PC-9 (cell line): ENCODE measurements around the gene NACC2. TPM values are rescaled to one million over a fixed set of nuclear protein-coding genes. Genes with fewer than 3 reads are reported as not detected.
A peak's percentile ranks its signal among the peaks of the same experiment; 100 is the strongest.

Source experiments
- BruUV-seq: library from RNA; stranded (reverse); fragments of 400-500 nt; replicated peaks from 2 replicates; lab custom pipeline; 2021; lab: Mats Ljungman, UMichigan
- CTCF ChIA-PET: fragments of 300-600 bp; sonication (Branson Sonifier 250); formaldehyde crosslinking; loops from one replicate; lab custom pipeline; 2022; ENCODE audit warnings: antibody characterized with exemption; lab: Charles Lee
- POLR2A ChIA-PET: fragments of 300-600 bp; sonication (Branson Sonifier 250); formaldehyde crosslinking; loops from one replicate; lab custom pipeline; 2022; ENCODE audit warnings: antibody characterized with exemption; ENCODE audit not compliant: unreplicated experiment; lab: Charles Lee
- DNase-seq, 2 experiments: peaks; one replicate each; pipeline versions ENCODE4 v3.0.0 to v3.0.0-alpha.2; 2015 to 2022; ENCODE audit warnings: mixed read lengths in 1 of 2
- H2AFZ ChIP-seq: fragments of 200-600 bp; sonication (generic); 2 replicates; pipeline ENCODE4 v1.8.1; 2017; ENCODE audit warnings: antibody characterized with exemption
- H3F3A ChIP-seq: fragments of 200-600 bp; sonication (generic); 2 replicates; pipeline ENCODE4 v1.8.1; 2017; ENCODE audit warnings: antibody characterized with exemption, mild to moderate bottlenecking, low read depth; ENCODE audit not compliant: insufficient read depth
- H3K27ac ChIP-seq: fragments of 200-600 bp; sonication (generic); 2 replicates; pipeline ENCODE4 v1.6.1; 2016; ENCODE audit warnings: mixed run types
- H3K27me3 ChIP-seq: fragments of 200-600 bp; sonication (generic); 2 replicates; pipeline ENCODE4 v1.6.1; 2016; ENCODE audit warnings: low read depth, mixed run types; ENCODE audit not compliant: insufficient read depth
- H3K36me3 ChIP-seq: fragments of 200-600 bp; sonication (generic); 2 replicates; pipeline ENCODE4 v1.6.1; 2016; ENCODE audit warnings: low read depth, mixed run types
- H3K4me1 ChIP-seq: fragments of 200-600 bp; sonication (generic); replicated peaks from 2 replicates; pipeline ENCODE4 v1.6.1; 2016; ENCODE audit warnings: mixed run types; ENCODE audit not compliant: insufficient read depth
- H3K4me2 ChIP-seq: fragments of 200-600 bp; sonication (generic); 2 replicates; pipeline ENCODE4 v1.6.1; 2017; ENCODE audit warnings: mixed run types
- H3K4me3 ChIP-seq: fragments of 200-600 bp; sonication (generic); 2 replicates; pipeline ENCODE4 v1.6.1; 2016; ENCODE audit warnings: mixed run types
- H3K79me2 ChIP-seq: fragments of 200-600 bp; sonication (generic); 2 replicates; pipeline ENCODE4 v1.6.1; 2017; ENCODE audit warnings: low read depth, mixed run types
- H3K9me2 ChIP-seq: fragments of 200-600 bp; sonication (generic); 2 replicates; pipeline ENCODE4 v1.8.1; 2017; ENCODE audit warnings: mild to moderate bottlenecking; ENCODE audit not compliant: insufficient read depth
- H3K9me3 ChIP-seq: fragments of 200-600 bp; sonication (generic); 2 replicates; pipeline ENCODE4 v1.8.1; 2016; ENCODE audit warnings: low read depth; ENCODE audit not compliant: insufficient read depth
- H4K20me1 ChIP-seq: fragments of 200-600 bp; sonication (generic); 2 replicates; pipeline ENCODE4 v1.8.1; 2017; ENCODE audit not compliant: insufficient read depth
- EZH2 ChIP-seq: fragments of 200-600 bp; sonication (generic); IDR thresholded peaks from 2 replicates; pipeline ENCODE4 v1.8.0; 2017; ENCODE audit warnings: antibody characterized with exemption, low read depth
- intact Hi-C: fragments of 100-400 bp; cut with micrococcal nuclease; formaldehyde crosslinking; loops from one replicate; pipeline ENCODE4 v1.10.0; 2022; ENCODE audit not compliant: unreplicated experiment
- total RNA-seq: library from RNA; stranded (reverse); gene quantifications from 2 replicates; pipeline ENCODE4 v1.2.3, GENCODE V29; 2021
- TF ChIP-seq, protein P1 (sequence below): fragments of 200-600 bp; sonication (generic); conservative IDR thresholded peaks from 2 replicates; pipeline ENCODE4 v1.6.1; 2017; ENCODE audit warnings: mixed run types, antibody characterized with exemption, mild to moderate bottlenecking, moderate library complexity

The NACC2 gene
- total RNA-seq, 1 experiment from 2014 or later: 22.4 TPM

GRCh38 chr9:136031741-136032730, 63.1 kb downstream of the NACC2 start:
- Histone ChIP-seq H3K36me3 (no peaks in the 10 kb centered on the region), H2AFZ (no peak overlapping the region), H3F3A (0 out of 2 replicates have a peak, but pooled peaks cover 5% of the 10 kb centered on the region), H3K9me3 (no peaks in the 10 kb centered on the region), H3K4me3 (no peak overlapping the region), H3K9me2 (no peaks in the 10 kb centered on the region), H3K27me3 (no peaks in the 10 kb centered on the region), H3K79me2 (no peaks in the 10 kb centered on the region), H3K4me1 (no peaks in the 10 kb centered on the region), H4K20me1 (peaks cover 8% of the 10 kb centered on the region; the same call in 1 of the 2 replicates), H3K27ac (no peak overlapping the region), H3K4me2 (no peak overlapping the region)
- ChIA-PET CTCF (no interaction called here), POLR2A (no interaction called here)
- DNase-seq: peak in 1 of 2 experiments; percentile 4
- TF ChIP-seq, protein P1, sequence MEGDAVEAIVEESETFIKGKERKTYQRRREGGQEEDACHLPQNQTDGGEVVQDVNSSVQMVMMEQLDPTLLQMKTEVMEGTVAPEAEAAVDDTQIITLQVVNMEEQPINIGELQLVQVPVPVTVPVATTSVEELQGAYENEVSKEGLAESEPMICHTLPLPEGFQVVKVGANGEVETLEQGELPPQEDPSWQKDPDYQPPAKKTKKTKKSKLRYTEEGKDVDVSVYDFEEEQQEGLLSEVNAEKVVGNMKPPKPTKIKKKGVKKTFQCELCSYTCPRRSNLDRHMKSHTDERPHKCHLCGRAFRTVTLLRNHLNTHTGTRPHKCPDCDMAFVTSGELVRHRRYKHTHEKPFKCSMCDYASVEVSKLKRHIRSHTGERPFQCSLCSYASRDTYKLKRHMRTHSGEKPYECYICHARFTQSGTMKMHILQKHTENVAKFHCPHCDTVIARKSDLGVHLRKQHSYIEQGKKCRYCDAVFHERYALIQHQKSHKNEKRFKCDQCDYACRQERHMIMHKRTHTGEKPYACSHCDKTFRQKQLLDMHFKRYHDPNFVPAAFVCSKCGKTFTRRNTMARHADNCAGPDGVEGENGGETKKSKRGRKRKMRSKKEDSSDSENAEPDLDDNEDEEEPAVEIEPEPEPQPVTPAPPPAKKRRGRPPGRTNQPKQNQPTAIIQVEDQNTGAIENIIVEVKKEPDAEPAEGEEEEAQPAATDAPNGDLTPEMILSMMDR: no peak
- no peak for TF ChIP-seq EZH2
- BruUV-seq: no TSS peak
- intact Hi-C loops: no loop called here

DNA sequence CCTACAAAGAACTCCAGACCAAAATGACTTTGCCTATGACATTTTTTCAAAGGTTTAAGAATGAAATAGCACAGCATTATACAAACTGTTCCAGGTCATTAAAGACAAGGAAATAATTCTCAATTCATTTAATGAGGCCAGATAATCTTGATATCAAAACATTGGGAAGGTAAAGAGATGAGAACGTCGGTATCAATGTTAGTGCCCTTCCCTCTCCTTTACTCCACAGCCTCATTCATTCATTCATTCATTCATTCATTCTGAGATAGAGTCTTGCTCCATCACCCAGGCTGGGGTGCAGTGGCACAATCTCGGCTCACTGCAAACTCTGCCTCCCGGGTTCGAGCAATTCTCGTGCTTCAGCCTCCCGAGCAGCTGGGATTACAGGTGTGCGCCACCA, 64.0 kb downstream of the NACC2 start:
- Histone ChIP-seq H3F3A (0 out of 2 replicates have a peak, but pooled peaks cover 5% of the 10 kb centered on the region), H3K79me2 (no peaks in the 10 kb centered on the region), H3K4me2 (no peak overlapping the region), H3K4me1 (no peaks in the 10 kb centered on the region), H4K20me1 (peaks cover 5% of the 10 kb centered on the region; the same call in 1 of the 2 replicates), H3K27ac (no peak overlapping the region), H3K4me3 (no peak overlapping the region), H3K9me3 (no peaks in the 10 kb centered on the region), H2AFZ (no peak overlapping the region), H3K9me2 (no peaks in the 10 kb centered on the region), H3K27me3 (no peaks in the 10 kb centered on the region), H3K36me3 (no peaks in the 10 kb centered on the region)
- CTCF ChIA-PET: no interaction called here
- POLR2A ChIA-PET: interaction anchor here (0.6 kb wide), 1 partner anchor 66 kb away, joined by 9 read pairs; no protein-coding TSS in a partner anchor
- no peak for DNase-seq
- TF ChIP-seq, protein P1: no peak
- no peak for TF ChIP-seq EZH2
- no TSS peak for BruUV-seq
- intact Hi-C loops: no loop called here

GRCh38 chr9:136029556-136029955, 65.5 kb downstream of the NACC2 start:
- POLR2A ChIA-PET: no interaction called here
- Histone ChIP-seq H3F3A (0 out of 2 replicates have a peak, but pooled peaks cover 5% of the 10 kb centered on the region), H4K20me1 (0 out of 2 replicates have a peak, but pooled peaks cover 4% of the 10 kb centered on the region), H3K27me3 (no peaks in the 10 kb centered on the region), H3K9me2 (no peaks in the 10 kb centered on the region), H2AFZ (no peak overlapping the region), H3K36me3 (no peaks in the 10 kb centered on the region), H3K4me3 (no peak overlapping the region), H3K79me2 (no peaks in the 10 kb centered on the region), H3K4me1 (no peaks in the 10 kb centered on the region), H3K27ac (no peak overlapping the region), H3K4me2 (no peak overlapping the region), H3K9me3 (no peaks in the 10 kb centered on the region)
- no peak for DNase-seq
- TF ChIP-seq EZH2: no peak
- TF ChIP-seq, protein P1: no peak
- CTCF ChIA-PET: no interaction called here
- no TSS peak for BruUV-seq
- intact Hi-C loops: no loop called here
